SK-N-SH treated with all-trans-retinoic acid at 6 μM for 48 hours (cell line): ENCODE data around the gene RNF135.

Experiments used
- ATAC-seq: fragments of 200-7000 bp; cut with Tn5 transposase; 3 replicates; pipeline ENCODE4 v1.9.1; 2020; ENCODE audit warnings: mild to moderate bottlenecking, moderate library complexity
- ARNTL ChIP-seq: fragments of 450-650 bp; formaldehyde crosslinking; IDR thresholded peaks from 2 replicates; pipeline ENCODE4 v1.5.0; 2020; ENCODE audit warnings: low read depth, mild to moderate bottlenecking, moderate library complexity, borderline replicate concordance
- BACH2 ChIP-seq: fragments of 250-450 bp; sonication (Bioruptor Pico); IDR thresholded peaks from 2 replicates; pipeline ENCODE4 v1.9.0; 2021; ENCODE audit warnings: mild to moderate bottlenecking, borderline replicate concordance
- CREB5 ChIP-seq: fragments of 250-450 bp; sonication (Bioruptor Pico); IDR thresholded peaks from 2 replicates; pipeline ENCODE4 v1.5.1; 2020; ENCODE audit warnings: low read depth, mild to moderate bottlenecking, moderate library complexity
- CSDC2 ChIP-seq: fragments of 250-450 bp; sonication (Bioruptor Pico); IDR thresholded peaks from 2 replicates; pipeline ENCODE4 v1.5.0; 2020; ENCODE audit warnings: mild to moderate bottlenecking, moderate library complexity
- CSRNP3 ChIP-seq: fragments of 250-450 bp; sonication (Bioruptor Pico); IDR thresholded peaks from 2 replicates; pipeline ENCODE4 v1.5.1; 2021; ENCODE audit warnings: mild to moderate bottlenecking, moderate library complexity
- ESRRG ChIP-seq: fragments of 250-450 bp; sonication (Bioruptor Pico); IDR thresholded peaks from 2 replicates; pipeline ENCODE4 v1.6.1; 2021; ENCODE audit warnings: mild to moderate bottlenecking
- GLIS3 ChIP-seq: fragments of 250-450 bp; sonication (Bioruptor Pico); IDR thresholded peaks from 2 replicates; pipeline ENCODE4 v1.5.0; 2020; ENCODE audit warnings: mild to moderate bottlenecking, moderate library complexity
- OSR1 ChIP-seq: fragments of 250-450 bp; sonication (Bioruptor Pico); IDR thresholded peaks from 2 replicates; pipeline ENCODE4 v1.8.0; 2022; ENCODE audit warnings: moderate library complexity, mild to moderate bottlenecking, inconsistent platforms
- PATZ1 ChIP-seq: fragments of 250-450 bp; sonication (Bioruptor Pico); IDR thresholded peaks from 2 replicates; pipeline ENCODE4 v1.8.0; 2020; ENCODE audit warnings: mild to moderate bottlenecking, moderate library complexity, borderline replicate concordance
- POU6F1 ChIP-seq: fragments of 250-450 bp; sonication (Bioruptor Pico); IDR thresholded peaks from 2 replicates; pipeline ENCODE4 v1.8.0; 2021; ENCODE audit warnings: low read depth, mild to moderate bottlenecking, moderate library complexity, borderline replicate concordance
- PPARA ChIP-seq: fragments of 250-450 bp; sonication (Bioruptor Pico); IDR thresholded peaks from 2 replicates; pipeline ENCODE4 v1.5.0; 2020; ENCODE audit warnings: mild to moderate bottlenecking, borderline replicate concordance
- RARB ChIP-seq: fragments of 250-450 bp; sonication (Bioruptor Pico); IDR thresholded peaks from 2 replicates; pipeline ENCODE4 v1.8.0; 2021; ENCODE audit warnings: mild to moderate bottlenecking, moderate library complexity
- SNAI2 ChIP-seq: fragments of 250-450 bp; sonication (Bioruptor Pico); IDR thresholded peaks from 2 replicates; pipeline ENCODE4 v1.5.0; 2020; ENCODE audit warnings: mild to moderate bottlenecking, moderate library complexity
- TOX ChIP-seq: fragments of 250-450 bp; sonication (Bioruptor Pico); IDR thresholded peaks from 2 replicates; pipeline ENCODE4 v1.8.0; 2021; ENCODE audit warnings: mild to moderate bottlenecking, moderate library complexity, borderline replicate concordance
- TSHZ2 ChIP-seq: fragments of 250-450 bp; sonication (Bioruptor Pico); IDR thresholded peaks from 2 replicates; pipeline ENCODE4 v1.5.0; 2020; ENCODE audit warnings: mild to moderate bottlenecking, moderate library complexity
- ZC3H10 ChIP-seq: fragments of 250-450 bp; sonication (Bioruptor Pico); IDR thresholded peaks from 2 replicates; pipeline ENCODE4 v1.5.1; 2021; ENCODE audit warnings: mild to moderate bottlenecking, moderate library complexity
- ZFP3 ChIP-seq: fragments of 250-450 bp; sonication (Bioruptor Pico); IDR thresholded peaks from 2 replicates; pipeline ENCODE4 v1.5.0; 2020; ENCODE audit warnings: mild to moderate bottlenecking, moderate library complexity
- ZFP30 ChIP-seq: fragments of 450-650 bp; formaldehyde crosslinking; IDR thresholded peaks from 2 replicates; pipeline ENCODE4 v1.5.0; 2022; ENCODE audit warnings: mild to moderate bottlenecking, moderate library complexity
- ZNF70 ChIP-seq: fragments of 450-650 bp; formaldehyde crosslinking; IDR thresholded peaks from 2 replicates; pipeline ENCODE4 v1.5.0; 2020; ENCODE audit warnings: mild to moderate bottlenecking, moderate library complexity
- ZNF8 ChIP-seq: fragments of 450-650 bp; formaldehyde crosslinking; IDR thresholded peaks from 2 replicates; pipeline ENCODE4 v1.5.0; 2020; ENCODE audit warnings: mild to moderate bottlenecking, moderate library complexity

Gene RNF135

GRCh38 chr17:30997270-30997669 is 26.4 kb downstream of the RNF135 start (continued):
- TF ChIP-seq POU6F1: no peak

- ATAC-seq: no peak
These were observed 27.0 kb downstream of the RNF135 start for GRCh38 chr17:30997842-30998241.

GRCh38 chr17:31002047-31002446 is 31.2 kb downstream of the RNF135 start:
- ATAC-seq: no peak
- TF ChIP-seq GLIS3 (CRISPR knock-in tag): no peak
- TF ChIP-seq ARNTL (CRISPR knock-in tag): no peak
- no peak for TF ChIP-seq BACH2
- TF ChIP-seq RARB (CRISPR knock-in tag): no peak
- TF ChIP-seq SNAI2: no peak
- TF ChIP-seq TOX: no peak
- TF ChIP-seq TSHZ2 (CRISPR knock-in tag): no peak
- TF ChIP-seq ESRRG (CRISPR knock-in tag): no peak
- no peak for TF ChIP-seq ZFP30 (CRISPR knock-in tag)

More at GRCh38 chr17:30997842-30998241, 27.0 kb downstream of the RNF135 start:
- TF ChIP-seq ZFP3 (CRISPR knock-in tag) (no peak), ESRRG (CRISPR knock-in tag) (no peak), RARB (CRISPR knock-in tag) (no peak), ZC3H10 (CRISPR knock-in tag) (no peak), PPARA (no peak), ZNF8 (CRISPR knock-in tag) (no peak), TOX (no peak), ZNF70 (CRISPR knock-in tag) (no peak), GLIS3 (CRISPR knock-in tag) (no peak), ZFP30 (CRISPR knock-in tag) (no peak), OSR1 (no peak), CREB5 (CRISPR knock-in tag) (no peak), SNAI2 (no peak), CSRNP3 (no peak), BACH2 (no peak), CSDC2 (no peak), TSHZ2 (CRISPR knock-in tag) (no peak), PATZ1 (CRISPR knock-in tag) (no peak)
